ENCODE measurements around the gene CFI.

CFI gene

GRCh38 chr4:109816894-109817293 is 15.1 kb upstream of the CFI start:
- FAIRE-seq, result no peak
- no peak for DNase-seq (ENCODE audit: insufficient read length)
- no peak for TF ChIP-seq POLR2AphosphoS5 (IDR thresholded peaks at IDR 0.05; ENCODE audit: low read depth, low read length)
- no peak for TF ChIP-seq TAF1 (IDR thresholded peaks at IDR 0.05; ENCODE audit: borderline replicate concordance, low read depth, low read length)
- TF ChIP-seq POLR2A (IDR thresholded peaks at IDR 0.05; ENCODE audit: low read depth, low read length), result no peak

DNA sequence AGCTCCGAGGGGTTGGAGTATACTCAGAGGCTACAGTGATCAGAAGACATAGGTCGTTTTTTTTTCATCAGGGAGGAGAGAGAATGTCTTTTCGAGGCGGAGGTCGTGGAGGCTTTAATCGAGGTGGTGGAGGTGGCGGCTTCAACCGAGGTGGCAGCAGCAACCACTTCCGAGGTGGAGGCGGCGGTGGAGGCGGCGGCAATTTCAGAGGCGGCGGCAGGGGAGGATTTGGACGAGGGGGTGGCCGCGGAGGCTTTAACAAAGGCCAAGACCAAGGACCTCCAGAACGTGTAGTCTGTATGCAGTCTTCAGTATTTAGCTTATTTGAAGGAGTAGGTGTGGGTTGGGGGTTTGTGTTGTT is 14.3 kb upstream of the CFI start:
- TF ChIP-seq POLR2A (IDR thresholded peaks at IDR 0.05; ENCODE audit: low read depth, low read length) (no peak), POLR2AphosphoS5 (IDR thresholded peaks at IDR 0.05; ENCODE audit: low read depth, low read length) (no peak), TAF1 (IDR thresholded peaks at IDR 0.05; ENCODE audit: borderline replicate concordance, low read depth, low read length) (no peak)
- DNase-seq (ENCODE audit: insufficient read length) (no peak), FAIRE-seq (no peak)

GRCh38 chr4:109815151-109816081 is 13.6 kb upstream of the CFI start, which contains the start of gene GAR1:
Gene GAR1 (plus strand): TSS chr4:109815762. CDS start chr4:109816165, 403 bp downstream.
- DNase-seq (ENCODE audit: insufficient read length) (peak; percentile 76), FAIRE-seq (peak; percentile 99)
- TF ChIP-seq POLR2A (IDR thresholded peaks at IDR 0.05; ENCODE audit: low read depth, low read length) (peak; percentile 60), POLR2AphosphoS5 (IDR thresholded peaks at IDR 0.05; ENCODE audit: low read depth, low read length) (peak; percentile 70), TAF1 (IDR thresholded peaks at IDR 0.05; ENCODE audit: borderline replicate concordance, low read depth, low read length) (peak; percentile 71; the same call in 1 of the 2 replicates)

- TF ChIP-seq TAF1 (IDR thresholded peaks at IDR 0.05; ENCODE audit: borderline replicate concordance, low read depth, low read length), result no peak
- TF ChIP-seq POLR2AphosphoS5 (IDR thresholded peaks at IDR 0.05; ENCODE audit: low read depth, low read length), result no peak
- no peak for TF ChIP-seq POLR2A (IDR thresholded peaks at IDR 0.05; ENCODE audit: low read depth, low read length)
- FAIRE-seq, result no peak
- no peak for DNase-seq (ENCODE audit: insufficient read length)
These were observed 9.9 kb upstream of the CFI start for GRCh38 chr4:109811707-109812106.

GRCh38 chr4:109810552-109811387 is 9.0 kb upstream of the CFI start:
- no peak for FAIRE-seq
- DNase-seq (ENCODE audit: insufficient read length), result no peak
- TF ChIP-seq POLR2A (IDR thresholded peaks at IDR 0.05; ENCODE audit: low read depth, low read length) (no peak), POLR2AphosphoS5 (IDR thresholded peaks at IDR 0.05; ENCODE audit: low read depth, low read length) (no peak)

GRCh38 chr4:109809655-109810054 is 7.9 kb upstream of the CFI start:
- TF ChIP-seq POLR2AphosphoS5 (IDR thresholded peaks at IDR 0.05; ENCODE audit: low read depth, low read length) (no peak), TAF1 (IDR thresholded peaks at IDR 0.05; ENCODE audit: borderline replicate concordance, low read depth, low read length) (no peak), POLR2A (IDR thresholded peaks at IDR 0.05; ENCODE audit: low read depth, low read length) (no peak)
- DNase-seq (ENCODE audit: insufficient read length) (no peak), FAIRE-seq (no peak)

DNA sequence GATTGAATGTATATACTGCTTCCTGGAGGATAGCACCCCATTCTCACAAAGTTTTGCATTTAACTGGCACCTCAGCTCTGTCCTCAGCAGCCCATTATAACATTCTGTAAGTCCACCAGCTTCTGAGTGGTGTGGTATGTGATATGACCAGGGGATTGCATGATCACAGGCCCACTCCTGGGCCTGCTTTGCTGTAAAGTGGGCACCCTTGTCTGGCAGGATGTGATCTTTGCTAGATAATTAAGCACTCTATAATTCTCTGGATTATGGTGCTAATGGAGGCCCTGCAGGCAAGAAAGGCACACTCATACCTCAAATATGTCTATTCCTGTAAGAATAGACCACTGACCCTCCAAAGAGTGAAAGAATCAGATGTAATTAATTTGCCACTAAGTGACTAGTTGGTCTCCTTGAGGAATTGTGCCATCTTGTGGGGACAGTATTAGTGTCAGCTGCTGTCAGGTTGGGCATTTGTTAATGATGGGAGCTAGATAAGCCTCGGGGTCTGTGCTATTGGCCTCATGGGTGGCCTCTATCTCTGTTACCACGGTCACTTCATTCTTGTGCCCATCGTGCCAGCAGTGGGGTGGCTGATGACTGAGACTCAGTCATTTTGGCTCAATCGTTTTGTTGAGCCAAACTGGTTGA is 2.2 kb upstream of the CFI start:
- FAIRE-seq, result no peak
- no peak for TF ChIP-seq POLR2AphosphoS5 (IDR thresholded peaks at IDR 0.05; ENCODE audit: low read depth, low read length)
- TF ChIP-seq TAF1 (IDR thresholded peaks at IDR 0.05; ENCODE audit: borderline replicate concordance, low read depth, low read length), result no peak
- TF ChIP-seq POLR2A (IDR thresholded peaks at IDR 0.05; ENCODE audit: low read depth, low read length), result no peak
- DNase-seq (ENCODE audit: insufficient read length), result no peak

DNA sequence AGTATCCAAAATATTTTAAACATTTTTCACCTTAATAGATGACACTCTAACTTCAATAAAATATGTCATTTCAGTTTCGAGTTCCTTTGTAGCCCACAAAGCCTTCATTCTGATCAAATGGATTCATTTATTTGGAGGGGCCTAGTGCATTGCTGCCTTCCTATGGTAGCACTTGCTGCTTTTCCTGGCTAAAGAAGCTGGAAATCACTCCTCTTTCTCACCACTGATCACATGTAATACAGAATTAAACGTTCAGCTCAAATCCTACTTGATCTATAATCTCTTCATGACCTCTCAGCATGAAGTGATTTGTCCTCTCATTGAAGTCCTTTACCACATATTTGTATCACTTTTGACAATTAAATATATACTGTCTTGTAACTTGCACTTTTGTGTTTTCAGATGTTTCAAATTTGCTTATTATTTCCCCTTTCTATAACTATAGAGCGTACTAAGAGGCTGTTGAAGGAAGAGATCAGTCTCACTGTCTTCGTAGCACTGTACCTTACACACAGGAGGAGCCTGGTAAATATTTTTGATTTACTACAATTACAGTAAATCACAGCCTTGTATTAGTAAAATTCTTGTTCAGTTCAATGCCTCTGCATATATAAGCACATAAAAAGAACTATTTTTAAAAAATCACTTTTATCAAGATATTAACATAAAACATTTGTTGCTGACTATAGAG is 555 bp downstream of the CFI start:
- no peak for TF ChIP-seq POLR2AphosphoS5 (IDR thresholded peaks at IDR 0.05; ENCODE audit: low read depth, low read length)
- no peak for TF ChIP-seq POLR2A (IDR thresholded peaks at IDR 0.05; ENCODE audit: low read depth, low read length)
- TF ChIP-seq TAF1 (IDR thresholded peaks at IDR 0.05; ENCODE audit: borderline replicate concordance, low read depth, low read length), result no peak
- DNase-seq (ENCODE audit: insufficient read length), result no peak
- FAIRE-seq, result no peak

DNA sequence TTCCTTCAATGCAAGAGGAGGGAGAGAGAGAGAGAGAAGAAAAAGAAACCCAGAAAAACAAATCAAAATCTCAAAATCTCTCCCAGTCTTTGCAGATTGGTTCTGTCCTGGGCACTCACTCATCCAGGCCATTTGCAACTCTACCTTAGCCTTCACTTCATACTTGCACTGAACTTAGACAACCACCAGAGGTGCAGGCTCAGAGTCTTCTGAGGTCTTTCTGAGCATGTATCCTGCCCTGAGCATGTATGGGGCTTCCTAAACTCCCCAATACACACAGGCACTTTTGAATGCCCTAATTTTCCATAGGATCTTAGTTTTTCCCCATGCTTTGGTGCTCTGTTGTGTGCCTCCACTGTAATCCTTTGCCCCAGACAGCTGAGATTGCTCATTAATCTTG is 2.9 kb downstream of the CFI start:
- DNase-seq (ENCODE audit: insufficient read length) (no peak), FAIRE-seq (no peak)
- no peak for TF ChIP-seq TAF1 (IDR thresholded peaks at IDR 0.05; ENCODE audit: borderline replicate concordance, low read depth, low read length)

- DNase-seq (ENCODE audit: insufficient read length), result no peak
- TF ChIP-seq POLR2A (IDR thresholded peaks at IDR 0.05; ENCODE audit: low read depth, low read length) (no peak), TAF1 (IDR thresholded peaks at IDR 0.05; ENCODE audit: borderline replicate concordance, low read depth, low read length) (no peak), POLR2AphosphoS5 (IDR thresholded peaks at IDR 0.05; ENCODE audit: low read depth, low read length) (no peak)
- FAIRE-seq, result no peak
These were observed 6.7 kb downstream of the CFI start for GRCh38 chr4:109795059-109795458.

DNA sequence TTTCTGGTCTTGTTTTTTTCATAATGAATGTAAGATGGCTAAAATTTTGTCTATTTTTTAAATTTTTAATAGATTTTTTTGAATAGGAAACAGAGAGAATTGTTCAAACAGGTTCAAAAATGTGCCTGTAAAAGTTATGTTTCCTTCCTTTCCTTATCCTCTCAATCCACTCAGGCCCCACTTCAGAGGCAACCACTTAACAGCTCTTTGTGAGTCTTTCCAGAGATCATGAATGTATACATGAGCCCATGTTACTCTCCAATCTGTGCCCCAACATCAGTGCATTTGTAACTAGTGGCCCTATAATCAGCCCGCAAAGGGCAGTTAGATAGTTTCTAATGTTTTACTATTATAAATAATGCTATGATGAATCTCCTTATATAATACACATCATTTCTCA is 14.0 kb downstream of the CFI start:
- FAIRE-seq, result no peak
- TF ChIP-seq POLR2A (IDR thresholded peaks at IDR 0.05; ENCODE audit: low read depth, low read length), result no peak
- no peak for TF ChIP-seq TAF1 (IDR thresholded peaks at IDR 0.05; ENCODE audit: borderline replicate concordance, low read depth, low read length)
- no peak for TF ChIP-seq POLR2AphosphoS5 (IDR thresholded peaks at IDR 0.05; ENCODE audit: low read depth, low read length)
- DNase-seq (ENCODE audit: insufficient read length), result no peak

All from GM12892 (cell line).